A673 (cell line): ENCODE results near the gene SSBP4.

Experiments used
- EZH2 ChIP-seq: fragments of 200-600 bp; sonication (generic); IDR thresholded peaks from 2 replicates; pipeline ENCODE4 v1.6.1; 2017; ENCODE audit warnings: borderline replicate concordance, low read depth, mild to moderate bottlenecking, mixed read lengths, antibody characterized with exemption, low read length; ENCODE audit not compliant: poor library complexity, severe bottlenecking
- TF ChIP-seq, protein P1 (sequence below): fragments of 300-800, 200-600 bp; sonication (generic); conservative IDR thresholded peaks from 2 replicates; pipeline ENCODE4 v1.5.1; 2017; ENCODE audit warnings: low read depth, mild to moderate bottlenecking, antibody characterized with exemption, low read length, moderate library complexity, mixed read lengths

DNA sequence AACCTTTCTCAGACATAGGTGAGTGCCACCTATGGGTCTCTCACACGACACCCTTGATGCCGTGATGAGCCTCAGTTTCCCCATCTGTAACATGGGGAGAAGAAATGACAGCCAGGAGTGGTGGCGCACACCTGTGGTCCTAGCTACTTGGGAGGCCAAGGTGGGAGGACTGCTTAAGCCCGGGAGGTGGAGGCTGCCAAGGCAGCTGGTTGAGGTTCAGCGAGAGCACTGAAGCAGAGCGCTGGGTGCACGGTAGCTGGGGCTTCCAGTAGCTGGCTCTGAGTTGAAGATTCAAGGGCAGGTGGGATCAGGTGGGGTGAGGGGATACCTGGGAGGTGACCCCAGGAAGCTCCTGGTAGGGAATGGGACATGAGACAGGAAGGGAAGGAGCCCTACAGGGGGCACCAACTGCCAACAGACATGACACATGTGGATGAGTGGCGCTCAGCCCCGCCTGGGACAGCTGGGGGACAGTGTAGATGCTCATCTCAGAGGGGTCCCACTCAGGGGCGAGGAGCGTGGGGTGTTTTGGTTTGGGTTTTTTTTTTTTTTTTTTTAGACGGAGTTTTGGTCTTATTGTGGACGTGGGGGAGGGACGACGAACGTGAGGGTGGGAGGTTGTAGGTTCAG lies 6.5 kb upstream of the SSBP4 start:
- no peak for TF ChIP-seq EZH2
- TF ChIP-seq, protein P1, sequence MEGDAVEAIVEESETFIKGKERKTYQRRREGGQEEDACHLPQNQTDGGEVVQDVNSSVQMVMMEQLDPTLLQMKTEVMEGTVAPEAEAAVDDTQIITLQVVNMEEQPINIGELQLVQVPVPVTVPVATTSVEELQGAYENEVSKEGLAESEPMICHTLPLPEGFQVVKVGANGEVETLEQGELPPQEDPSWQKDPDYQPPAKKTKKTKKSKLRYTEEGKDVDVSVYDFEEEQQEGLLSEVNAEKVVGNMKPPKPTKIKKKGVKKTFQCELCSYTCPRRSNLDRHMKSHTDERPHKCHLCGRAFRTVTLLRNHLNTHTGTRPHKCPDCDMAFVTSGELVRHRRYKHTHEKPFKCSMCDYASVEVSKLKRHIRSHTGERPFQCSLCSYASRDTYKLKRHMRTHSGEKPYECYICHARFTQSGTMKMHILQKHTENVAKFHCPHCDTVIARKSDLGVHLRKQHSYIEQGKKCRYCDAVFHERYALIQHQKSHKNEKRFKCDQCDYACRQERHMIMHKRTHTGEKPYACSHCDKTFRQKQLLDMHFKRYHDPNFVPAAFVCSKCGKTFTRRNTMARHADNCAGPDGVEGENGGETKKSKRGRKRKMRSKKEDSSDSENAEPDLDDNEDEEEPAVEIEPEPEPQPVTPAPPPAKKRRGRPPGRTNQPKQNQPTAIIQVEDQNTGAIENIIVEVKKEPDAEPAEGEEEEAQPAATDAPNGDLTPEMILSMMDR = no peak
